Measurements from ENCODE around the gene GNG14. TPM values are rescaled to one million over a fixed set of nuclear protein-coding genes. Genes with fewer than 3 reads are reported as not detected.
A peak's percentile ranks its signal among the peaks of the same experiment; 100 is the strongest.

GNG14 gene
- total and polyA plus RNA-seq, 2 of the 13 experiments (the other 11 are each of a cell fraction or from before 2014, with no cell fraction given) = not detected

- TF ChIP-seq SNAPC4 (CRISPR knock-in tag; IDR thresholded peaks at IDR 0.05) = no peak
- no peak for TF ChIP-seq ARID2 (CRISPR knock-in tag; IDR thresholded peaks at IDR 0.05; ENCODE audit: borderline replicate concordance)
- no peak for TF ChIP-seq RAD51 (IDR thresholded peaks at IDR 0.05; ENCODE audit: borderline replicate concordance)
- TF ChIP-seq ZBTB40 (IDR thresholded peaks at IDR 0.05) = no peak
- TF ChIP-seq ZBTB40 (CRISPR knock-in tag; IDR thresholded peaks at IDR 0.05) = 0 out of 2 replicates have a peak, but pooled peaks have one; percentile 34
- no peak for TF ChIP-seq BCLAF1 (IDR thresholded peaks at IDR 0.05)
- no peak for TF ChIP-seq IRX3 (CRISPR knock-in tag; IDR thresholded peaks at IDR 0.05; ENCODE audit: borderline replicate concordance, low read depth)
- no peak for TF ChIP-seq PHF21A (CRISPR knock-in tag; IDR thresholded peaks at IDR 0.05)
- TF ChIP-seq TEF (CRISPR knock-in tag; IDR thresholded peaks at IDR 0.05) = no peak
- TF ChIP-seq FOXJ3 (CRISPR knock-in tag; IDR thresholded peaks at IDR 0.05; ENCODE audit: borderline replicate concordance) = no peak
Measured at GRCh38 chr19:12723641-12724426, 36.0 kb downstream of the GNG14 start, which contains the start of gene TNPO2 (continued).
